Activated CD4-positive, alpha-beta T cell treated with anti-CD3 and anti-CD28 coated beads, Interleukin-2, amount 50 U/mL, for 24 hours (primary cell): Measurements from ENCODE around the gene HPN.
"Not testable (repeated sequence)": the region's sequence is repeated elsewhere in the genome, so short reads cannot be mapped to it uniquely, and the experiment has no call there.

Experiments used
- DNase-seq, 2 donors: peaks; one replicate each; pipeline ENCODE4 v3.0.0-alpha.2; 2020; ENCODE audit warnings: low read depth in 1 of 2, low spot score in 1 of 2

The HPN gene

GRCh38 chr19:35027009-35027408, 14.5 kb upstream of the HPN start:
- DNase-seq: no peak

DNA sequence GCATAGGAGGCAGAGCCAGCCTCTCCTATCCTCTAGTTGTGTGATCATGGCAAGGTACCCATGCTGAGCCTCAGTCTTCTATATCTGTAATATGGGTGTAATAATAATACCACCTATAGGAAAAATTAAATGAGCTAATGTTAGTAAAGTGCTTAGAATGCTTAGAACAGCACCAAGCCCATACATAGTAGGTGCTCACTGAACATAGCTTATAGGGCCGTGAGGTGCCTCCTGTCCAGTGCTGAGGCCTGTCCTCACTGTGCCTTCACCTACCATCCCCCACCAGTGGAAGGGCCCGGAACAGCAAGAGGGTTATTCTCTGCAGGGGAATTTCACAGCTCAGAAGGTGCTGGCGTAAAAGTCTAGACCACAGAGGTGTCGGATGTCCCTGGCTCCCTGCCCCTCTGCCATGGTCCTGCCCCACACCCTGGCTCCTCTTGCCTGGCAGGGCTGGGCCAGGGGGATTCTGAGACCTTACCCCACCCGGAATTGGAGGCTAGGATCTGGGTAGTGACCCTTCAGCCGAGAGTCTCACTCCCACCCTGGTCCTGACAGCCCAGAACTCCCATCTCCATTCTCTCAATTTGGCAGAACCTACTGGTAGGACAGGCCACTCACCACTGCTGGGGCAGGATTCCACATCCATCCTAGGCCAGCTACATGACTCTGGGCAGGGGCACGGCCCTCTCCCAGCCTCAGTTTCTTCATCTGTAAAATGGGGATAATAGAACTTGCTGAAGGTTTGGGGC, 13.5 kb upstream of the HPN start:
- DNase-seq: no peak

DNA sequence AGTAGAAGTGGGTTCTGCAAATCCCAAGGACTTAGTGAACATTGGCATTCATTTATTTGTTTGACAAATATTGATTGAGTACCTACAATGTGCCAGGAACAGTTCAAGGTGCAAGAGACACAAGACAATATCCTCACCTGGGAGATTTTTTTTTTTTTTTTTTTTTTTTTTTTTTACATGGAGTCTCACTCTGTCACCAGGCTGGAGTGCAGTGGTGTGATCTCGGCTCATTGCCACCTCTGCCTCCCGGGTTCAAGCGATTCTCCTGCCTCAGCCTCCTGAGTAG, 13.0 kb upstream of the HPN start:
- DNase-seq: not testable (repeated sequence)

DNA sequence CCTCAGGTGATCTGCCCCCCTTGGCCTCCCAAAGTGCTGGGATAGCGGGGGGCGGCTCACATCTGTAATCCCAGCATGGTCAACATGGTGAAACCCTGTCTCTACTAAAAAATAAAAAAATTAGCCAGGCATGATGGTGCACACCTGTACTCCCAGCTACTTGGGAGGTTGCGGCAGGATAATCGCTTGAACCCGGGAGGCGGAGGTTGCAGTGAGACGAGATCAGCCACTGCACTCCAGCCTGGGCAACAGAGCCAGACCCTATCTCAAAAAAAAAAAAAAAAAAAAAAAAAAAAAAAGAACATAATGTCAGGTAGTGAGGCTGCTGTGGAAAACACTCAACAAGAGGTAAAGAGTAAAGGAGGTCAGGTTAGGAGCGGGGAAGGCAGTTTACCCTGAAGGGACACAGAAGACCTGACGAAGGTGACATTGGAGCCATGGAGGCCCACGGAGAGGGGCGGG, 12.2 kb upstream of the HPN start:
- DNase-seq: not testable (repeated sequence)

GRCh38 chr19:35029737-35030256, 11.7 kb upstream of the HPN start:
- no peak for DNase-seq

DNA sequence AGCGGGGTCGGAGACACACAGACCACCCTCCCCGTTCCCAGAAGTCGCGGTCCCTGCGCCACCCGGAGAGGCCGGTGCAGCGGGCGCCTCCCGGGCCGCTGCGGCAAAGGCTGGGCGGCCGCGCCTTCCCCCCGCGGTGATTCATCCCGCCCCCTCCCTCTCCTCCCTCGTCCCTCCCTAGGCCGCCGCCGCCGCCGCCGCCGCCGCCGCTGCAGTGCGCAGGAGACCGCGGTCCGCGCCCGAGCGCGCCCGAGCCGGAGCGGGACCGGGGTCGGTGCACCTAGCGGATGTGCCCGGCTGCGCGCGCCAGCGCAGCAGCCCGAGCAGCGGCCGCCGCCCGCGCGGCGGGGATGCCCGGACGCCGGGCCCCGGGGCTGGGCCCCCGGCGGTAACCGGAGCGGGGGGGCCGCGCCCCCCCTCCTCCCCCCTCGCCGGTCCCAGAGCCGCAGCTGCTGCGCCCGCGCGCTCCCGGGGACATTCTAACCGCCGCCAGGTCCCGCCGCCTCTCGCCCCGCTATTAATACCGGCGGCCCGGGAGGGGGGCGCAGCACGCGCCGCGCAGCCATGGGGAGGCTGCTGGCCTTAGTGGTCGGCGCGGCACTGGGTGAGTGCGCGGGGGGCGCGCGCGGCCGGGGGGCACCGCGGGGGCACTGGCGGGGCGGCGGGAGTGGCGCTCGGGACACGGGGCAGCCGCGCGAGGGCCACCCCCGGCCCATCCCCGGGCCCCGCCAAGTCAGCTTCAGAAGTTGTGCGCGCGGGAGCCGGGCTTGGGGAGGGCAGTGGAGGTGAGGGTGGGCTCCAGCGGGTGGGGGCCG, 11.1 kb upstream of the HPN start, which contains the start of gene SCN1B:
TSS of gene SCN1B (plus strand) at position 214 of the 815 bp plus-strand sequence. CDS start at position 565, 351 bp downstream.
- DNase-seq: peak; percentile 41

DNA sequence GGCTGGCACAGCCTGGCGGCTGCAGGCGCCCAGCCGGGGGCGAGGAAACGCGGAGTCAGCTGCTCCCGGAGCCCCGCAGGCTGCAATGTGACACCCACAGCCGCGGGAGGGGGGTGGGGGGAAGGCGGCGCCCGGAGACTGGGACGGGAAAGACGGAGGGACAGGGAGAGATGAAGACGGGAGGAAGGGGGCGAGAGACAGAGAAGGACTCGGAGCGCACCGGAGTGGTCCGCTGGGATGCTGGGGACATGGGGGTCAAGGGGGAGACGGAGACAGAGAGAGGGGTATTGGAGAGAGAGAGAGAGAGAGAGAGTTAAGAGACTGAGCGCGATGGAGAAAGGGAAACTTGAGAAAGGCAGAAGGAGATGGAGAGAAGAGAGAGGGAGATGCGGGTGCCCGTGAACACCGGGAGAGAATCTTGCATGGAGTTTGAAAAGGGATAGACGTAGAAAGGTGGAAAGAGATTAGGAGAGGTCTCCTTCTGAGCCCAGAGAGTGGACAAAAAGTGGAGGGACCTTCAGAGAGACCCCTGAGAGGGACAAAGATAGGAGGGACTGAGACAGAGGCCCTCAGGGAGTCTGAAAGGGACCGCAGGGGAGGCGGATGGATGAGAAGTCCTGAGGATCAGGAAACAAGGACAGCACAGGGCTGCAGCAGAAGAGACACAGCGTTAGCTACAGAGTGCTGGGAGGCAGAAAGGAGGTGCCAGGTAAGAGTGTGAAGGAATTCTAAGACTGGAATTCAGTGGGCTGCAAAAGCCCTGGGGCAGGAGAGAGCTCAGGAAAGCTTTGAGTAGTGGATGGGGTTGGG, 10.2 kb upstream of the HPN start:
- DNase-seq: no peak

GRCh38 chr19:35032356-35032865, 9.1 kb upstream of the HPN start:
- DNase-seq: no peak

DNA sequence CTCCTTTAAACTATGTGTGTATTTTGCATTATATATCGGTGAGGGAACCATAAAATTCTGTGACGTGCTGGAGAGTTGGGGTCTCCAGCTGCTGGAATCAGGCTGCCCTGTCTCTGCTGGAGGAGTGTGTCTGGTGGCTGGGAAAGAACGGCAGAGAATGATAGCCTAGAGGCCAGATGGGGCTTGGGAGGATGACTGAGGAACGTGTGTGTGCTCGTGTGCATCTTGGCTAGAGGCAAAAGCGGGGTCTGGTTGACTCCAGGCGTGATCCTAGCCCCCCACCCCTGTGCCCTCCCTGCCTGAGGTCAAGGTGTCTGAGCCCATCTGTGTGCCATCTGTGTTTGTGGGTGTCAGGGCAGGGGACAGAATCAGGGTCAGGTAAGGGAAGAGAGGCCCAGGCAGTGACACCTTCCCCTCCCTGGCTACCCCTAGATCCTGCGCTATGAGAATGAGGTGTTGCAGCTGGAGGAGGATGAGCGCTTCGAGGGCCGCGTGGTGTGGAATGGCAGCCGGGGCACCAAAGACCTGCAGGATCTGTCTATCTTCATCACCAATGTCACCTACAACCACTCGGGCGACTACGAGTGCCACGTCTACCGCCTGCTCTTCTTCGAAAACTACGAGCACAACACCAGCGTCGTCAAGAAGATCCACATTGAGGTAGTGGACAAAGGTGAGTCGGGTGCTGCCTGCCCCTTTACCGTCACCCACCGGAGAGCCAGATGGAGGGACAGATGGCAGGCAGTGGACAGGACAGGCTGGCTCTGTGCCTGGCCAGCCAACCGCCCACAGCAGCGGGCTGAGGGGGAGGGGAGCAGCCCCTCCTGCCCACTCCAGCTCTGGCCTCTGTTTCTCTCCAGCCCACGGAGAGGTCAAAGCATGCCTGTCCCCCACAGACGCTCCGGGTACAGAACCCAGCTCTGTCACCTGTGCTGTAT, 8.2 kb upstream of the HPN start:
- DNase-seq: no peak

- DNase-seq: no peak
Observed at GRCh38 chr19:35034005-35034502, 7.5 kb upstream of the HPN start.

DNA sequence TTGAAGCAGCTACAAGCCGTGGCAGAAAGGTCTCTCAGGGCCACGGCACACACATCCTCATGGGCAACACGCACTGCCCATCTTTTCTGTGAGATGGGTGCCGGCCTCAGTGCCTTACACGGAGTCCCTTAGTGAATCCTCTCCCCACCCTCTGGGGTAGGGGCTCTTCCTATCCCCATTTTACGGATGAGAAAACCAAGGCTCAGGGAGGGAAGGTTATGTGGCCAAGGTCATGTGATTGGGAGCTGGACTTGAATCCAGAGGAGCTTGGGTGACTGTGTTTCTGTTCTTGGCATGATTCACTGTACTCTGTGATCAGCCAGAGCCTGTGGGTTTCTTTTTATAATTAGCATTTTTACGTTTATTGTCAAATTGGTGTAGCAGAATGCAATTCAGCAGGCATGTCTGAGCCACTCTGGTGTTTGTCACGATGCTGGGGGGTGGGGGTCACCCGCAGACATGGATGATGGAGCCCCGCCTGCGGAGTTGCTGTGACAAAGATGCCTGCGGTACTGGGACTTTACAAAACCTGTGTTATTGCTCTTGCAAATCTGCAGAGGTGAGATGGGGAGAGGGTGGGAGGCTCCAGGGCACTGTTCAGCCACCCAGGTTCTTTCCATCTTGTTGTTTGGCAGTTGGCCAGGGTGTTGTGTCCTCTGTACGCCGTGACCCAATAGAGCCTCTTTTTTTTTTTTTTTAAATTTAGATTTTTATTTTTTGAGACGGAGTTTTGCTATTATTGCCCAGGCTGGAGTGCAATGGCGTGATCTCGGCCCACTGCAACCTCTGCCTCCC, 6.7 kb upstream of the HPN start:
- no peak for DNase-seq

- no peak for DNase-seq
Observed at GRCh38 chr19:35037716-35038622, 3.6 kb upstream of the HPN start.

DNA sequence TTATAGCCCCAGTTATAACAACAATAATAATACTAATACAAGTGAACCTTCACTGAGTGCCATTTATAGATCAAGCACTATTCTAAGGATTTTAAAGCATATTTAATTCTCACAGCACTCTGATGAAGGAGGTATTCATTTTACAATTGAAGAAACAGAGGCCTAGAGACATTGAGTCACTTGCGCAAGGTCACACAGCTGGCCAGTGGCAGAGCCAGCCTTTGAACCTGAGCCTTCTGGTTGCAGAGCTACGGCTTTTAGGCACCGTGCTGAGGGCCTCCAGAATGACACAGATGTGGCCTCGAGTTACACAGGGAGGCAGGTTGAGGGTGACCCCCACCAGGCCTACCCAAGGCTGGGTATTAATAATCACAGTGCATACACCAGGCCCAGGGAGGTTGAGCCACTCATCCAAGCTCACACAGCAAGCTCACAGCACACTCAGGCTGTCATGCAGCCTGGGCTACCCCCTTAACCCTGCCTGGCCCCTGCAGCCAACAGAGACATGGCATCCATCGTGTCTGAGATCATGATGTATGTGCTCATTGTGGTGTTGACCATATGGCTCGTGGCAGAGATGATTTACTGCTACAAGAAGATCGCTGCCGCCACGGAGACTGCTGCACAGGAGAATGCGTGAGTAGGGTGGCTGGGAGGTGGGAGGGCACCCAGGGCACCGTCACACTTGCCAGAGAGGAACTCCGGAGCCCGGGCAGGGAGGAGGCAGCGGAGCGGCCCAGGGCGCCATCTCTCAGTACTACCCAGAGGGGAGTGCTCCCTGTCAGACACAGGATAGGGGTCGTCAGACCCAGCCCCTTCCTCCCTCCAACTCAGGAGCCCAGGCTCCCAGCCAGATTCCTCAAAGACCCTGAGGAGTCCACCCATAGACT, 2.7 kb upstream of the HPN start:
- DNase-seq: no peak

DNA sequence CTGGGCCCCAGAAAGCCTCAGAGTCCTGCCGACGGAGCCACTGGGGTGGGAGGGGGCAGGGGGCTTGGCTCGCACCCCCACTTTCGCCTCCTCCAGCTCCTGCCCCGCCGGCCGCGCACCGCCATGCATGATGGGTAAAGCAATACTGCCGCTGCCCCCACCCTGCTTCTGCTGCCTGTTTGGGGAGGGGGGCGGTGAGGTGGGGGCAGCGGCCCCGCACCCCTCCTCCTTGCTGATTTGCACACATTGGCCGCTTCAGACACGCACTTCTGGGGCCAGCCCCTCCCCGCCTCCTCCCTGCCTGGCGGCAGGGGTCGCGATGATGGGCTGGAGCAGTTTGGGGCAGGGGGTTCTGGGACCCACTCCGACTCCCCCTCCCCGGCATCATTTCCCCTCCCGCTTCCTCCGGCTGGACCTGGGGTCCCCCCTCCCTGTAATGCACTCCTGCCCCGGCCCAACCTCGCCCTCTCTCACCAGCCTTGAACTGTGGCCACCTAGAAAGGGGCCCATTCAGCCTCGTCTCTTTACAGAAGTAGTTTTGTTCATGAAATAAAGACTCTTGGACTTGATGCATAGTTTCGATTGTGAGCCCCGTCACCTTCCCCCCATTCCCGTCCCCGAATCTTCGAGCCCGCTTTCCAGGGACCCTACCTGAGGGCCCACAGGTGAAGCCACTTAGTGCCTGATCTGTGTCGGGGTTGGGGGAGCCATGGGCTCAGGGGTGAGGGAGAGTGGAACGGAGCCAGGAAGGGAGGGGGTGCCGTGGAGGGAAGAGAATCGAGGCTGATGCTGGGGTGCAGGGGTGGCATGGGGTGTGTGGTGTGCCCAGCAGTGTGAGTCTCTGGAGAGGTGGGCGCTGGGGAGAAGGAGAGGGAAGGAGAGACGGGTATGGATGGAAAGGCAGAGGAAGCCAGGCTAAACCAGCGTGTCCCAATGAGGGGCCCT, 1.4 kb upstream of the HPN start:
- no peak for DNase-seq

DNA sequence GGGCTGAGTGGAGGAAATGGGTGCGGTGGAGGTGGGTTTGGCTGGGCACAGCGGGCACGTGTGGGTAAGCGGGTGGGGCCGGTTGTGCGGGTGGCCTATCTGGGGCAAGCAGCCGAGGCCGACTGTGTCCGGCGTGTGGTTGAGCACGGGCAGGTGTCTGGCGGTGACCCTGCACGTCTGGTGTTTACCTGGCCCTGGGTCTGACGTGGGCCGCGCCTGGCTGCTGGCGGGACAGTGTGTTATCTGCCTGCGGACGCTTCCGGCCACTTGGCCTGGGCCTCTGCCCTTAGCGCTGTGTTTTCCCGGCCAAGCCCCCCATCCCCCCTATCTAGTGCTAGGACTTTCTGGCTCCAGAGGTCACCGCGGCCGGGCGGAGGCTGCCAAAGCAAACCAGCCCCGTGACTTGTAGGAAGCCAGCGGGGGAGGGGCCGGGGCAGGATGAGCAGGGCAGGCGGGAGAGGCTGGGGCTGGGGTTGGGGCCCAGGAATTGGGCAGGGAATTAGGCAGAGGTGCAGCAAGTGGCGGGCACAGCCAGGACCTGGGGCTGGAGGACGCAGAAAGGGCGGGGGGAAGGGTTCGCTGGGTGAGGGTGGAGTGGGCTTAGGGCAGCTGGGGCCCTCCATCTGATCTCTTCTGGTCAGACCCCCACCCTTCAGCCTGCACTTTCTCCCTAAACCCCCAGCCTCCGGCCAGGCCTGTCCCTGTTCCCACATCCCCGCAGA, 534 bp upstream of the HPN start:
- no peak for DNase-seq
